ENCODE measurements around the gene TSPYL2. TPM values are rescaled to one million over a fixed set of nuclear protein-coding genes. Genes with fewer than 3 reads are reported as not detected.

TSPYL2 gene
- total RNA-seq, 1 donor from 2014 or later: 99.0 TPM

GRCh38 chrX:53065104-53065503, 17.1 kb upstream of the TSPYL2 start:
- Mint-ChIP-seq H3K4me1 (no peaks in the 10 kb centered on the region), H3K36me3 (no peaks in the 10 kb centered on the region), H3K27me3 (ENCODE audit: low read depth) (no peaks in the 10 kb centered on the region), H3K4me3 (no peak overlapping the region), H3K27ac (no peak overlapping the region), H3K9me3 (peaks cover 13% of the 10 kb centered on the region)
- no peak for DNase-seq (ENCODE audit: low spot score in 2 of 2, unreplicated experiment in 2 of 2)
- TF ChIP-seq CTCF (IDR thresholded peaks at IDR 0.05; ENCODE audit: unreplicated experiment): no peak

- DNase-seq (ENCODE audit: low spot score in 2 of 2, unreplicated experiment in 2 of 2): no peak
- TF ChIP-seq CTCF (IDR thresholded peaks at IDR 0.05; ENCODE audit: unreplicated experiment): no peak
- no peak overlapping the region for H3K27ac Mint-ChIP-seq
- H3K9me3 Mint-ChIP-seq: peaks cover 7% of the 10 kb centered on the region
- H3K4me1 Mint-ChIP-seq: peaks cover 12% of the 10 kb centered on the region
- no peaks in the 10 kb centered on the region for H3K27me3 Mint-ChIP-seq (ENCODE audit: low read depth)
- H3K4me3 Mint-ChIP-seq: no peak overlapping the region
- H3K36me3 Mint-ChIP-seq: no peaks in the 10 kb centered on the region
These were observed 11.1 kb upstream of the TSPYL2 start for GRCh38 chrX:53071064-53071463.

GRCh38 chrX:53071604-53072417, 10.4 kb upstream of the TSPYL2 start:
- peak in 1 of 2 experiments; percentile 51 for DNase-seq (ENCODE audit: low spot score in 2 of 2, unreplicated experiment in 2 of 2)

GRCh38 chrX:53072418-53073114, 9.6 kb upstream of the TSPYL2 start:
- Mint-ChIP-seq H3K27me3 (ENCODE audit: low read depth) (no peaks in the 10 kb centered on the region), H3K4me1 (peaks cover 12% of the 10 kb centered on the region), H3K36me3 (peaks cover 5% of the 10 kb centered on the region), H3K9me3 (peaks cover 11% of the 10 kb centered on the region), H3K27ac (peak overlapping the region; percentile 6), H3K4me3 (peak overlapping the region; percentile 64)
- no peak for DNase-seq (ENCODE audit: low spot score in 2 of 2, unreplicated experiment in 2 of 2)
- no peak for TF ChIP-seq CTCF (IDR thresholded peaks at IDR 0.05; ENCODE audit: unreplicated experiment)

More at GRCh38 chrX:53071604-53072417, 10.4 kb upstream of the TSPYL2 start:
- Mint-ChIP-seq H3K9me3 (peaks cover 9% of the 10 kb centered on the region), H3K27ac (peak overlapping the region; percentile 39), H3K27me3 (ENCODE audit: low read depth) (no peaks in the 10 kb centered on the region), H3K36me3 (peaks cover 2% of the 10 kb centered on the region), H3K4me1 (peaks cover 12% of the 10 kb centered on the region), H3K4me3 (peak overlapping the region; percentile 64)
- peak; percentile 47 for TF ChIP-seq CTCF (IDR thresholded peaks at IDR 0.05; ENCODE audit: unreplicated experiment)

- no peak for TF ChIP-seq CTCF (IDR thresholded peaks at IDR 0.05; ENCODE audit: unreplicated experiment)
- peaks cover 5% of the 10 kb centered on the region for H3K36me3 Mint-ChIP-seq
These were observed 9.0 kb upstream of the TSPYL2 start for GRCh38 chrX:53073115-53073586.

More at GRCh38 chrX:53073115-53073586, 9.0 kb upstream of the TSPYL2 start:
- DNase-seq (ENCODE audit: low spot score in 2 of 2, unreplicated experiment in 2 of 2): no peak
- Mint-ChIP-seq H3K4me1 (peaks cover 12% of the 10 kb centered on the region), H3K27me3 (ENCODE audit: low read depth) (no peaks in the 10 kb centered on the region), H3K4me3 (no peak overlapping the region), H3K27ac (no peak overlapping the region), H3K9me3 (peaks cover 11% of the 10 kb centered on the region)
